Ovary (tissue), 3 donors: ENCODE measurements around the gene CDK6.

ENCODE experiments used
- POLR2A ChIP-seq: fragments of 450-650 bp; IDR thresholded peaks from one replicate; pipeline ENCODE4 v1.6.1; 2017; ENCODE audit warnings: antibody characterized with exemption, mild to moderate bottlenecking, moderate library complexity
- TF ChIP-seq, protein P1 (sequence below), 3 donors: fragments of 450-650 bp in 2 of 3; fragments of 200-600 bp in 1 of 3; IDR thresholded peaks; one replicate each; pipeline versions ENCODE4 v1.5.1 to v1.8.0; 2016 to 2022; ENCODE audit warnings: antibody characterized with exemption in 3 of 3, mild to moderate bottlenecking in 1 of 3
- donor health status: DM: no; HTN: no; CAD: no.

DNA sequence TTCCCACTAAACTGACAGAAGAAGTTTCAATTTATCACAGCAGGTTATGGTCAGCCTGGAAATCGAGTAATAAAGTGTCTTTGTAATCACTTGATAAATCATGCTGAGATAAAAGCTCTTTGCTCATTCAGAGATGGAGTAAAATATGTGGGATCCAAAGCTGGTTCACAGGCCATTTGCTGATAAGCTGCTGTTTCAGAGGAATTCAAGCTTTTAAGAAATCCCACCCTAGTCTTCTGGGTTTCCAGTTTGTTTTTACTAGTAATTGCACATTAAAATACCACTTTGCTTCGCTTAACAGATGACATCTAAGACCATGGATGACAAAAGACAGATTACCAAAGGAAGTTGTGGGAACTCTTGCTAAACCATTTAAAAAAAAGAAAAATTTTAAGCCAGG is 37.4 kb upstream of the CDK6 start:
- TF ChIP-seq, protein P1, sequence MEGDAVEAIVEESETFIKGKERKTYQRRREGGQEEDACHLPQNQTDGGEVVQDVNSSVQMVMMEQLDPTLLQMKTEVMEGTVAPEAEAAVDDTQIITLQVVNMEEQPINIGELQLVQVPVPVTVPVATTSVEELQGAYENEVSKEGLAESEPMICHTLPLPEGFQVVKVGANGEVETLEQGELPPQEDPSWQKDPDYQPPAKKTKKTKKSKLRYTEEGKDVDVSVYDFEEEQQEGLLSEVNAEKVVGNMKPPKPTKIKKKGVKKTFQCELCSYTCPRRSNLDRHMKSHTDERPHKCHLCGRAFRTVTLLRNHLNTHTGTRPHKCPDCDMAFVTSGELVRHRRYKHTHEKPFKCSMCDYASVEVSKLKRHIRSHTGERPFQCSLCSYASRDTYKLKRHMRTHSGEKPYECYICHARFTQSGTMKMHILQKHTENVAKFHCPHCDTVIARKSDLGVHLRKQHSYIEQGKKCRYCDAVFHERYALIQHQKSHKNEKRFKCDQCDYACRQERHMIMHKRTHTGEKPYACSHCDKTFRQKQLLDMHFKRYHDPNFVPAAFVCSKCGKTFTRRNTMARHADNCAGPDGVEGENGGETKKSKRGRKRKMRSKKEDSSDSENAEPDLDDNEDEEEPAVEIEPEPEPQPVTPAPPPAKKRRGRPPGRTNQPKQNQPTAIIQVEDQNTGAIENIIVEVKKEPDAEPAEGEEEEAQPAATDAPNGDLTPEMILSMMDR (IDR thresholded peaks at IDR 0.05) = no peak
- TF ChIP-seq POLR2A = no peak
